Amniotic epithelial cell (primary cell): ENCODE results near the gene UBN2.

Source experiments
- DNase-seq: peaks from one replicate; pipeline ENCODE4 v3.0.0-alpha.2; 2010; ENCODE audit warnings: low read depth

Gene UBN2

DNA sequence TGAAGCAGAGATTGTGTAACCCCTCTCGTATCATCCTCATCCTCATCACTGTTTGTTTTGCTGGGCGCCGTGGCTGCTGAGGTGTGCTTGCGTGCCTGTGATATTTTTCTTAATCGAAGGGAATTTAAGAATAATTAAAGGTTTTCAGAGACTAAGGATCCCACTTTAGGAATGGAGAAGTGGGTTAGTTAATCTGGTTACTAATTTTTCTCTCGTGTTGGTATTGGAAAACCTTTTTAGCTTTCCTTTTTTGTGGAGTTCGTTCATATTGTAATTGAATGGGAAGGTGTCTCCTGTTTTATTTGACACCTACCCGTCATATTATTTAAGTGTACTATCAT, 1.3 kb downstream of the UBN2 start:
- DNase-seq, result peak; percentile 43

DNA sequence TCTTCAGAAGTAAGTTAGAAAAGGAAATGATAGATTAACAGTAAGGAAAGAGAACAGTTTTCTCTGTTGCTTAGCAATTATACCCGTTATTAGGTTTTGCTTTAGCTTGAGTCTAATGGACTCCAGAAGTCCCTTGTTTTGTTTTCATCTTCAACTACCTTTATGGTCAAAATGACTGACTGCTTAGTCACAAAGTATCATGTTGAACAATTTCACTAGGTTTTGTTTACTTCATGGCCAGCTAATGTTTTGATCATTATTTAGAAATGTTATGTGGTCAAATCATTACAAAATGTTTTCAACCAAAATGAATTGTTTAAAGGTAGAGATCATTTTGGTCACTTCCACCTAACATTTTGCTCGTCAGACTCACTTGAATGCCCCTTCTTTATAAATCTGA, 1.9 kb downstream of the UBN2 start:
- DNase-seq, result peak; percentile 65

DNA sequence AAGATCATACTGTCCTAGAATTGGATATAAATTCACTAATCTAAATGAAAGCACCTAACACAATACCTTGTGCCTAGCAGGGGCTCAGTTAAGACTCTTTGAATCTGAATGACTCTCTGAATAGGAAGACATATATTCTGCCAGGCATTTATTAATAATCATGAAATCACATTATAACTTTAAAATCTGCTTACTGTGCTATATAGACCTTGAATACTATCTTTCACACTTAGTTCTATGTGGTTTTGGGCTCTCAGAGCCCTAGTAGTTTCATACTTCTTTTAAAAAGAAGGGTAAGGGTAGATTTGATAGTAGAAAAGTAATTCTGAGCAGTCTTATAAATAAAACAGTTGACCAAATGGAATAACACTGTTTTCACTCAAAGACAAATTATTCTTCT, 10.2 kb downstream of the UBN2 start:
- no peak for DNase-seq

DNA sequence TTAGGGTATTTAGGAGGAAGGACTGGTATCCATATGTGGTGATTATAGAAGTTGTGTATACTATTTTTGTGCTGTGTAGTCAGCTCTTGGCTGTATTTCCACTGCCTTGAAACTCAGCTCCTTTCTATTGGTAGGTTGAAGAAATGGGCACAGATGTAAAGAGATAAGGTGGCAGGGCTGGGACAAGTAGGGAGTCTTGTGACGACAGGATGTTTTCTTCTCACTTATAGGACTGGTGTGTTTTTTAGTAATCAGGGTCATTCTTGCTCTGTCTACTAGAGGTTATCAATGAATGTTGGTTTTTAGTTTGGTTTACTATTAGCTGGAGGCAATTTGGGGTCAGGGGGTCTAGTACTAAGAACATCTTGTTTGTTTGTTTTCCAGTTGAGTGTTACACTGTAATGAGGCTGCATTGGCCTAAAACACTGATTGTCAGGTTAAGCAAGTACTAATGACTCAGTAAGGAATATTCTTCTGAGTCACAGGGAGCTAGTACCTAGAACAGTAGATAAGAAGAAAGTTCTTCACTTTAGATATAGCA, 11.8 kb downstream of the UBN2 start:
- peak; percentile 92 for DNase-seq

DNA sequence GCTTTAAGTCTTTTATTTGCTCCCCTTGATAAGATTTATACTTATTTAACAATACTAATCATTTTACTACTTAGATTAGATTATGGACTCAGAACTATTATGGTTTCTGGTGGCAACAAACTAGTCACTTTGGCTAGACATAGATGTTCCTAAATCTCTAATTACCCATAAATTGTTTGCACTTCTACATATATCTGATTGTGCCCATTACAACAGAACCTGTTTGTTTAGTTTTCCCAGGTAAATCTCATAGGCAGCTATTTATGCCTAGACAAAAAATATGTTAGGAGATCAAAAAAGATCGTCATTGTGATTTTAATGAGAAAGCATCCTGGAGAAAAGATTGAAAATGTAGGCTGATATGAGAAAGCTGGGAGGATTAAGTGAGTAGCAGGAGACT, 14.4 kb downstream of the UBN2 start:
- DNase-seq, result no peak

DNA sequence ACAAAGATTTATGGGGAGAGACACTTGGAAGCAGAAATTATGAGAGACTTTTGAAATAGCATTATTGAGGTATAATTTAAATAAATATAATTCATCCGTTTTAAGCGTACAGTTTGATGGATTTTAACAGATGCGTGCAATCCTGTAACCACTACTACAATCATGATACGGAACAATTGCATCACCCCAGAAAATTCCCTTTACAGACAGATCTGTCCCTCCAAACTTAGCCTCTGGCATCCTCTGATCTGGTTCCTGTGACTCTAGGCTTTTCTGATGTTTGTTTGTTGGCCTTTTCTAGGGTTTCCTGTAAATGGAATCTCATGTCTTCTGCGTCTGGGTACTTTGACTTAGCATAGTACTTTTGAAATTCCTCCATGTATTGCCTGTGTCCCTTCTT, 15.5 kb downstream of the UBN2 start:
- peak; percentile 28 for DNase-seq

DNA sequence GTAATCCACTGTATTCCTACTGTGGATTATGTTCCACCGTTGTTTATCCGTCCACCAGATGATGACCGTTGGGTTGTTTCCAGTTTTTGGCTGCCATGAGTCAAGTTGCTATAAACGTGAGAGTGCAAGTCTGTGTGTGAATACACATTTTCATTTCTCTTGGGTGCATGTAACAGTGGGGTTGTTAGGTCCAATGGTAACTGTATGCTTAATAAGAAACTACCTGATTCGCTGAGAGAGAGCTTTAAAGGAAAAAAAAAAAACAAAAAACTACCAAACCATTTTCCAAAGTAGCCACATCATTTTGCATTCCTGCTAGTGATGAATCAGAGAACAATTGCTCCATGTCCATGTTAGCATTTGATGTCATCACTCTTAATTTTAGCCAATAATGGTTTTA, 15.9 kb downstream of the UBN2 start:
- peak; percentile 83 for DNase-seq

DNA sequence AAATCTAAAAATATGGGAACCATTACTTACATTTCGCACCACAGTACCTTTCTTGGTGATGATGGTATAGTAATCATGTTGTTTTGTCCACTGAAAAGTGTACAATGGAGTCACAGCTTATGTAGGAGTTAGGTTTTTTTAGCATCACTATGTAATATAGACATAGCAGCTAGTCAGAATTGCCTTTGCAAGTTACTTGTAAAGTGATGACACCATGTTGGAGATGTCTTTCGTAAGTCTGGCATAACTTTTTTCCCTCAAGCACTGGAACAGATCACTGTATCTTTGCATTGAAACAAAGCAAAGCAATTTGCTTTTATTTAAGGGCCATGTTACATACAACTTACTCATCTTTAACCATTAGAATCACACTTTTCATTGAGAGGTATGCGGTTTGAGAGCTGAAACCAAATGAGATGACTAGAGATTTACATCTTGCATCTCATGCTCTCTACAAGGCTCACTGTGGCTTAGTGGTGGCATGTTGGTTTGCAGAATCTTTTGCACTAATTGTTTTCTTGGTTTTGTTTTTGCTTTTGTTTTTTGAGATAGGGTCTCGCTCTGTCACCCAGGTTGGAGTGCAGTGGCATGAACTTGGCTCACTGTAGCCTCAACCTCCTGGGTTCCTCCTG, 18.3 kb downstream of the UBN2 start:
- DNase-seq, result peak; percentile 29

DNA sequence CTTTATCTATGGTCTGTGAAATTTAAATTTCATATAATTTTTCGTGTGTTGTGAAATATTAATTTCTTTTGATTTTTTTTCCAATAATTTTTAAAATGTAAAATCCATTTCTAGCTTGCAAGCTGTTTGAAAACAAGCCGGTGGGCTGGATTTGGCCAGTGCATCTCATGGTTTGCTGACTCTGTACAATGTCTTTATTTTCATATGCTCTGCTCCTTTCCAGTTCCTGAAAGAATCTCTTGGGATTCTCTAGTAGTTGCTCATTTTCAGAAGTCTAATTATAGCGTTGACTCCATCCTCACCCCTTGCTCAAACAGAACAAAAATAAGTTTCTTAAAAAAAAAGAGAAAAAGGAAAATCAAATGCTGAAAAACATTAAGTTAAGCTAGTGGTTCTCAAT, 21.4 kb downstream of the UBN2 start:
- DNase-seq, result no peak

DNA sequence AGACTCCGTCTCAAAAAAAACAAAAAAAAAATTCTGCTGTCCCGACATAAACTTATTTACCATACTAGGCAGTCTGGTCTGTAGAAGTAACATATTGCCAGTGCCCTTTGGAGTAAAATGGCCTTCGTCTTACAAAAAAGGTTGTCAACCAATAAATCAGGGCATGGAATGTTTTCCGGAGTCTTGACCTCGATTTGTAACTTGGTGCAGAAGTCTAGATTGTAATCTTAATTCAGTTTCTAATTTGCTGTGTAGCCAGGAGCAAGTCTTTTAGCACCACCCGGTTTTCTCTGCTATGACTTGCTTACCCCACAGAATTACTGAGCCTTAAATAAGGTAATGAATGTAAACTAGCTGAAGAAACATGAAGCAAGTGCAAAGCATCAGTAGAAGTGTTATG, 23.2 kb downstream of the UBN2 start:
- DNase-seq, result no peak

DNA sequence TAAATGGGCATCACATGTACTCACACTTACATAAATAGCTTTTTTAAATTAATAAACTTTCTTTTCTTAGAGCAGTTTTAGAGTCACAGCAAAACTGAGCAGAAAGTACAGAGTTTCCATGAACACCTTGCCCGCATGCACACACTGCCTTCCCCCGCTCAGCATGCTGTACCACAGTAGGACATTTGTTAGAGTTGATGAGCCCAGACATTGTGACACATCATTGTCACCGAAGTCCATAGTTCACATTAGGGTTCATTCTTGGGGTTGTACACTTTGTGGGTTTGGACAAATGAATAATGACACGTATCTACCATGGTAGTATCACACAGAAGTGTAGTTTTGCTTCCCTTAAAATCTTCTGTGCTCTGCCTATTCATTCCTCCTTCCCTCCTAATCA, 23.7 kb downstream of the UBN2 start:
- DNase-seq, result no peak

DNA sequence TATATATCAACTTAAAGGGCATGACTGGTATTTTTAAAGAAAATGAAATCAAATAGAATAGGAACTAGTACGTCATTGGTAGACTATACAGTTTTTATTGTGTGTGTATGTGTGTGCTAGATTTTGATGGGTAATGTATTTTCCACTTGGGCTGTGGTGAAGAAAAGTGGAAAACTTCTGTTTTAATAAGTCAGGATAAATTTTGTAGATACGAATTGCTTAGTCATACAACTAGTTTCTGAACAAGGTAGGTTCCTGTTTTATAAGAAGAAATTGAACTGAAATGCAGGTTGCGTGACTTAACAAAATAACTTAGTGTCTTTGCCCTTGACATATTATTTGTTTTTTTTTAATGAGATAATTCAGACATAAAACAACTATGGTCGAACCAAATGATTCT, 24.3 kb downstream of the UBN2 start:
- no peak for DNase-seq

DNA sequence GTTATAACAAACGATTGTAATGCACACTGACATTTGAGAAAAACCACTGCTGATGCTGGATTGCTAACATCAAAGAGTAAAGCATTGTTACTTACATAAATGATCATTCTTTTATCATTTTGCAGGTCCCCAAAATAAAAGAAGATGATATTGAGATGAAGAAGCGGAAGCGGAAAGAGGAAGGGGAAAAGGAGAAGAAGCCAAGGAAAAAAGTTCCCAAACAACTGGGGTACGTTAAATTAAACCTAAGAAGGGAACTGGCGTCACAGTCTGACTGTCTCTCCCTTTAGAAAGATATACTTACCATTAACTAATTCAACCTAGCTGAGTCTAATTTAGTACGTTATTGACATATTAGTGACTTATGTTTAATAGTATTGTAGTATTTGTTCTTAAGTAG, 28.1 kb downstream of the UBN2 start:
- no peak for DNase-seq

DNA sequence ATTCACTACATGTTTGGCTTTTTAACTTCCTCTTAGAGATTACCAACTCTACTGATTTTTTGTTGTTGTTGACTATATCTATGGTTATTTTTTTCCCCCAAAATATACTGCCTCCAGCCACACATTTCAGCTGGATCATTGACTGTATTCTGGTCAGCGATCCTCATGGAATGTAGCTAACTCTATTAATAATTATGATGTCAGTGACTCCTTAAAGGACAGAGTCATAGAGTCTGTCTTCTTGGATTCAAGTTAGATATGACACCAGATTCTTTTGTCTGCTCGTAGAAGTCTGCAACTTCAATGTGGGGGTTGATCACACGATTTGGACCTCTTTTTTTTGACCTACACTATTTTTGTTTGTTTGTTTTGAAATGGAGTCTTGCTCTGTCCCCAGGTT, 33.2 kb downstream of the UBN2 start:
- no peak for DNase-seq

DNA sequence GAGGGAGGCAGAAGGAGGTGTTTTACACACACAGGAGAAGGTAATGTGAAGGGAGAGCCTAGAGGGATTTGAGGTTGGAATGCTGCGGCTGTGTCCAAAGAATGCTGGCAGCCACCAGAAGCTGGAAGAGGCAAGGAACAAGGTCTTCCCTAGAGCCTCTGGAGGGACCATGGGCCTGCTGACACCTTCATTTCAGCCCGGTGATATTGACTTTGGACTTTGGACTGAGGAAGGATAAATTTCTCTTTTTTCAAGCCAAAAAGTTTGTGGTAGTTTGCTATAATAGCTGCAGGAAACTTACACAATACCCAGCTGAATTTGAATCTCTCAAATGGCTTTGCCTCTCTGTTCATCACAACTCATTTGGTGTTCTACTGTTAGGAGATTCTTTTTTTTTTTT, 34.6 kb downstream of the UBN2 start:
- no peak for DNase-seq

DNA sequence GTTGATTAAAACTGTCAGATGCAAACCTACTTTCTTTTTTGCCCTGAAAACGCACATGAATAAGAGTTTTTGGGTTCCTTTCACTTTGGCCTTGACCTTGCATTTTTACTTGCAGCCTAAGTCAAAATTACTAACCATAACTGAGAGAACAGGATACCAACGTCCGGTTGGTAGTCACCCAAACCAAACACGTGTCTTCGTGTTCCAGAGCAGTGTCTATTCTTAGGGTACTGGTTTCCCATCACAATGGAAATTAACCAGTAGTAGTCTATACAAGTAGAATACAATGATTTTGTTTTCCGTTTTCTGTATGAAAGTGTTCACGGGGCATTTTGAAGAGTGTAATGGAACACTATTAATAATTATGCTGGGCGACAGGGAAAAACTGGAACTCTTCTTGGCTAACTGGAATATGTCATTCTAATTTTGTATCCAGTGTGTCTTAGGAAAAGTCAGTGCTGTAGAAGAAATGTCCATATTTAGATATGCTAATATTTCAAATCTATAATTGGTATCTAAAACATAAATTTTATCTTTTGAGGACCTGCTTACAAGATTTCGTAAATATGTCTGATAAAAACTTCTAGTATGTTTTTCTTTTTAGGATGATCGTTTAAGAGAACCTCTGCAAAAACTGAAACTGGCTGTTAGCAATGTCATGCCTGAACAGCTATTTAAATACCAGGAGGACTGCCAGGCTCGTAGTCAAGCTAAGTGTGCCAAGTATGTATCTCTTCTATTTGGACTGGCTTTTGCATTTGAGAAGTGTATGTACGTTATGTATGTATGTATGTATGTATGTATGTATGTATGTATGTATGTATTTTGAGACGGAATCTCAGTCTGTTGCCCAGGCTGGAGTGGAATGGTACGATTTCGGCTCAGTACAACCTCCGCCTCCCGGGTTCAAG, 40.9 kb downstream of the UBN2 start:
- DNase-seq, result no peak

DNA sequence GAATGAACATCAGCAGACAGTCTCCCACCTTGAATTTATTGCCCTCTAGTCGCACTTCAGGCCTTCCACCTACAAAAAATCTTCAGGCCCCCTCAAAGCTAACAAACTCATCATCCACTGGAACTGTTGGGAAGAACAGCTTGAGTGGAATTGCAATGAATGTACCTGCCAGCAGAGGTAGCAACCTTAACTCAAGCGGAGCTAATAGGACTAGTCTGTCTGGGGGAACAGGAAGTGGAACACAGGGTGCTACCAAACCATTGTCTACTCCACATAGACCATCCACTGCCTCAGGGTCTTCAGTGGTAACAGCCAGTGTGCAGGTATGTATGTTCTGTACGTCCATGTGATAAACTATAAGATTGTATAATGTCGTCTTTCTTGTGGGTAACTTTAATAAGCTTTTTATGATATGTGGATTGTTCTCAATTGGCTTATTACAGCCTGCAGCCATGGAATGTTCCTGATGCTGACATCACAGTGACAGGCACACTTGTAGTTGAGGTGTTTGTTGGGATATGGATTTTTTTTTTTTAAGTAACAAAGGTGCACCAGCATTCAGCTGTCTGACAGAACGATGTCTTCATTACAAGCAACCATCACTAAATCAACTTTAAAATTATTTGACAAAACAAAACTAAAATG, 53.3 kb downstream of the UBN2 start:
- no peak for DNase-seq

DNA sequence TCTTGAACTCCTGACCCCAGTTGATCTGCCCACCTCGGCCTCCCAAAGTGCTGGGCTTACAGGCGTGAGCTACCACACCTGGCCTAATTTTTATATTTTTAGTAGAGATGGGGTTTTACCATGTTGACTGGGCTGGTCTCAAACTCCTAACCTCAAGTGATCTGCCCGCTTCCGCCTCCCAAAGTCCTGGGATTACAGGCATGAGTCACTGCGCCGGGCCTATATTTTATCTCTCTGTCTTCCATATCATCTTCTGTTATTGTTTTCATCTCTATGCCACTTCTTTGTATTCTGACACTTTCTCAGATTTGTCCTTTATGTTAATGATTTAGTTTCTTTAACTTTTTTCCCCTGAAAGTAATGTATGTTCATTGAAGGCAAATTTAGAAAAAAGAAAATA, 55.1 kb downstream of the UBN2 start:
- no peak for DNase-seq

DNA sequence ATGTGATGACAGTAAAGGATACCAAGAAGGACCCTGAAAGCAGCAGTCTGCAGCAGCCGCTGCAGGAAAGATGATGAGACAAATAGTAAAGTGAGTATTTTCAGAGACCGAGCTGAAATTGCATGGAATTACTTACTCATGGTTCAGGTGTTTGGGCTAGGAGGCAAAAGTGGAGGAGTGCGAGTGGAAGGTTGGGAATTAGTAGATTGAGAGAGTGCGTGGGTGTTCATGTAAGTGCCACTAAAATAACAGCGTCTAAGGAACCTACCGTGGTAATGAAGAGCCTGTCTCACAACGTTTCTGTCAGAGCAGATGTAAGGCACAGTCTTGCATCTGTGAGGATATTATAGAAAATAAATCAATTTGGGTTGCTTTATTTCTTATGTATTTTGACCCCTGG, 61.8 kb downstream of the UBN2 start:
- DNase-seq, result no peak

DNA sequence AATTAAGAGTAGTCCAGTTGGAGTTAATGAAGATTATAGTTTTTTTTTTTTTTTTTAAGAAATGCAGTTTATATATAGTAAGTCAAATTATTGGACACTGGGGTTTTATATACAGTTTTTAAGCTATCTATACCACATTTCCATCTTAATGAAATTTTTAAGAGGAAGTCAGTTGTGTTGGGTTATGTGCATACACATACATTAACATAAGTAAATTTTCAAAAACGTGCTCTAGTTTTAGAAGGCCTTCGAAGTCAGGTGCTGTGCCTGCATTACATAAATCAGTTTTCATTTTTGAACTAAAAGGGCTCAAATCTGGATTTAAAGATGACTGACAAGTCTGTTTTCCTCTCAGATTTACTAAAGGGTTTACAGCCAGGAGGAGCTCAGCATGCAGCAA, 62.5 kb downstream of the UBN2 start:
- DNase-seq, result no peak

DNA sequence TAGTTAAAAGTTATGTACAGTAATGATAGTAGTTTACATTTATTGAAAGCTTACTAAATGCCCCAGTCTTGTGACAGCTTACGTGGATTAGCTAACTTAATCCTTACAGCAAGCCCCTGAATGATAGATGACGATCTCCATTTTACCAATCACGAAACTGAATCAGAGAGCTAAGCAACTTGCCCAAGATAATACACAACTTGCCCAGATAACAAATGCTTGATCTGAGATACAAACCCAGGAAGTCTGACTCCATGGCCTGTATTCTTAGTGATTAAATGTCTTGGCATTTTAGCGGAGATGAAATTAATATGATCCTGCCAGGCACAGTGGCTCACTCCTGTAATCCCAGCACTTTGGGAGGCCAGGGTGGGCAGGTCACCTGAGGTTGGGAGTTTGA, 63.2 kb downstream of the UBN2 start:
- peak; percentile 59 for DNase-seq

DNA sequence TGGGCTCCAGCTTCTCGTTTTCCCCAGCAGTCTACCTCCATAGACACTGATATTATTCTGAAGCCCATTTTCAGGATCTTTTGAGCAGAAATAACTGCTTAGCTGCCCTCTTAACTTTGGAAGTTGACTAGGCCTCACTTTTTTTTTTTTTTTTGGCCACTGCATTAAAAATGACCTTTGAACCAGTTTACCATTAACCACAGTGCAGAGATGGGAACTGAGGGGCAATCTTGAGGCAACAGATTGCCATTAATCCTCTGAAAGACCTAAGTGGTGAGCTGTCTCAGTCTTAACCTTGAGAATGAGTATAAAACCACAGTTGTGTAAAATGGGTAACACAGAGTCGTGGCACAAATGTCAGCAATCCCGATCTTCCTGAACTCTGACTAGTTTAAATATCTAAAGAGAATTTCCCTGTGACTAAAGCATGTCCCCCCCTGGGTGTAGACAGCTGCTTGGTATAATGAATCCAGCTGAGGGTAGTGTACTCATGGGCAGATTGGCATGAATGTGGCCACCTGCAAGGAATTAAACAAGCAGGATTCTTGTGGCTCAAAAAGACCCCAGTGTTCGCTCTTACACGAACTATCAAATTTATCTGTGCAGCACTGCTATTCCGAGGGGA, 64.0 kb downstream of the UBN2 start:
- peak; percentile 61 for DNase-seq

DNA sequence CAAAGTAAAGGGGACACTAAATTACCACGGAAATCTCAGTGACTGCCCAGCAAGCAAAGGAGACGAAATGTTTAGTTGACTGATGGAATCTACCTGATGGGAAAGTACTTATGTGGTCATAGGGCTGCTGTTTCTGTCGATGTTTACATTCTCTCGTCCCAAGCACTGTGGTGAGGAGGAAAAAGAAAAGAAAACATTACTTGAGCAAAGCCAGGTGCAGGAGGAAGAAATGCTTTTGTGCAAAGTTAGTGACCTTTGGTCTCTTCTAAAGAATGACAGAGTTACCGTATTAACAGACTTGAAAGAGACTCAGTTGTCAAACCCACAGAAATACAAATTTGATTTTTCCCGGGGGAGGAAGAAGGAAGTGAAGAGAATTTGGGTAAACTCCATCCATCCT, 66.8 kb downstream of the UBN2 start:
- DNase-seq, result peak; percentile 16
